WTC11 (cell line): ENCODE results near the gene DALRD3.

ENCODE experiments used
- CREB1 ChIP-seq: sonication (generic); formaldehyde crosslinking; IDR thresholded peaks from 2 replicates; pipeline ENCODE4 v1.8.0; 2023; ENCODE audit warnings: mild to moderate bottlenecking, missing genetic modification reagents
- FOXK1 ChIP-seq: sonication (generic); formaldehyde crosslinking; IDR thresholded peaks from 2 replicates; pipeline ENCODE4 v1.8.0; 2022; ENCODE audit warnings: mild to moderate bottlenecking, moderate library complexity, missing genetic modification reagents
- GTF2I ChIP-seq: fragments of 250-450 bp; sonication (Bioruptor Pico); conservative IDR thresholded peaks from 2 replicates; pipeline ENCODE4 v1.4.0; 2021; ENCODE audit warnings: mild to moderate bottlenecking
- NFYB ChIP-seq: sonication (generic); formaldehyde crosslinking; conservative IDR thresholded peaks from 2 replicates; pipeline ENCODE4 v1.8.0; 2022; ENCODE audit warnings: low read depth, missing genetic modification reagents
- NR1H2 ChIP-seq: sonication (generic); formaldehyde crosslinking; IDR thresholded peaks from 2 replicates; pipeline ENCODE4 v1.9.0; 2021; ENCODE audit warnings: mild to moderate bottlenecking, moderate library complexity, missing genetic modification reagents
- RORB ChIP-seq: fragments of 250-450 bp; sonication (Bioruptor Pico); IDR thresholded peaks from 2 replicates; pipeline ENCODE4 v1.9.0; 2021; ENCODE audit warnings: mild to moderate bottlenecking
- SMAD4 ChIP-seq: sonication (generic); formaldehyde crosslinking; IDR thresholded peaks from 2 replicates; pipeline ENCODE4 v1.8.0; 2022; ENCODE audit warnings: mild to moderate bottlenecking, missing genetic modification reagents
- TEAD4 ChIP-seq: sonication (generic); formaldehyde crosslinking; IDR thresholded peaks from 2 replicates; pipeline ENCODE4 v1.8.0; 2022; ENCODE audit warnings: mild to moderate bottlenecking, missing genetic modification reagents
- TP53 ChIP-seq: sonication (generic); formaldehyde crosslinking; IDR thresholded peaks from 2 replicates; pipeline ENCODE4 v1.8.1; 2023; ENCODE audit warnings: mild to moderate bottlenecking, missing genetic modification reagents
- ZNF232 ChIP-seq: sonication (generic); formaldehyde crosslinking; IDR thresholded peaks from 2 replicates; pipeline ENCODE4 v1.8.0; 2022; ENCODE audit warnings: mild to moderate bottlenecking, missing genetic modification reagents
- TF ChIP-seq, protein P1 (sequence below): fragments of 200-600 bp; IDR thresholded peaks from 2 replicates; pipeline ENCODE4 v1.8.0; 2022; ENCODE audit warnings: antibody characterized with exemption
- TF ChIP-seq, protein P2 (sequence below): sonication (generic); formaldehyde crosslinking; IDR thresholded peaks from 2 replicates; pipeline ENCODE4 v1.8.0; 2022; ENCODE audit warnings: mild to moderate bottlenecking, missing genetic modification reagents
- TF ChIP-seq, protein P3 (sequence below): sonication (generic); formaldehyde crosslinking; IDR thresholded peaks from 2 replicates; pipeline ENCODE4 v1.8.1; 2023; ENCODE audit warnings: mild to moderate bottlenecking, missing genetic modification reagents

DNA sequence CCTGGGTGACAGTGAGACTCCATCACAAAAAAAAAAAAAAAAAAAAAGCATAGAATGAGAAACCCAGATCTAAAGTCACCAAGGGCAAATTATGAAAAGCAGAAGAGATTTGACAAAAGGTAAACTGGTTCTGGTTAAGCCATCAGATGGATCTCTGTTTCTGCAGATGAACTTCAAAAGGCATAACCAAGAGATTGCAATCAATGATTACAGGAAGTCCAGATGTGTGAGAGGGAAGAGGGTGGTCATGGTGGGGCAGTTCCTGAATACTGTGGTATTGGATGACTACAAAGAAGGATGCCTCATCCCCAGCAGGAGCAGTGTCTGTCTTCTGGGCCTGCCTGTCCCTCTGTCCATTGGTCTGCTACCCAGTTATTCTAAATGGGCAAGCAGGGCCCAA is 24.5 kb downstream of the DALRD3 start:
- TF ChIP-seq RORB (CRISPR knock-in tag), result no peak
- no peak for TF ChIP-seq FOXK1 (CRISPR knock-in tag)
- TF ChIP-seq, protein P1, sequence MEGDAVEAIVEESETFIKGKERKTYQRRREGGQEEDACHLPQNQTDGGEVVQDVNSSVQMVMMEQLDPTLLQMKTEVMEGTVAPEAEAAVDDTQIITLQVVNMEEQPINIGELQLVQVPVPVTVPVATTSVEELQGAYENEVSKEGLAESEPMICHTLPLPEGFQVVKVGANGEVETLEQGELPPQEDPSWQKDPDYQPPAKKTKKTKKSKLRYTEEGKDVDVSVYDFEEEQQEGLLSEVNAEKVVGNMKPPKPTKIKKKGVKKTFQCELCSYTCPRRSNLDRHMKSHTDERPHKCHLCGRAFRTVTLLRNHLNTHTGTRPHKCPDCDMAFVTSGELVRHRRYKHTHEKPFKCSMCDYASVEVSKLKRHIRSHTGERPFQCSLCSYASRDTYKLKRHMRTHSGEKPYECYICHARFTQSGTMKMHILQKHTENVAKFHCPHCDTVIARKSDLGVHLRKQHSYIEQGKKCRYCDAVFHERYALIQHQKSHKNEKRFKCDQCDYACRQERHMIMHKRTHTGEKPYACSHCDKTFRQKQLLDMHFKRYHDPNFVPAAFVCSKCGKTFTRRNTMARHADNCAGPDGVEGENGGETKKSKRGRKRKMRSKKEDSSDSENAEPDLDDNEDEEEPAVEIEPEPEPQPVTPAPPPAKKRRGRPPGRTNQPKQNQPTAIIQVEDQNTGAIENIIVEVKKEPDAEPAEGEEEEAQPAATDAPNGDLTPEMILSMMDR, result no peak
- no peak for TF ChIP-seq NR1H2 (CRISPR knock-in tag)
- TF ChIP-seq, protein P2, sequence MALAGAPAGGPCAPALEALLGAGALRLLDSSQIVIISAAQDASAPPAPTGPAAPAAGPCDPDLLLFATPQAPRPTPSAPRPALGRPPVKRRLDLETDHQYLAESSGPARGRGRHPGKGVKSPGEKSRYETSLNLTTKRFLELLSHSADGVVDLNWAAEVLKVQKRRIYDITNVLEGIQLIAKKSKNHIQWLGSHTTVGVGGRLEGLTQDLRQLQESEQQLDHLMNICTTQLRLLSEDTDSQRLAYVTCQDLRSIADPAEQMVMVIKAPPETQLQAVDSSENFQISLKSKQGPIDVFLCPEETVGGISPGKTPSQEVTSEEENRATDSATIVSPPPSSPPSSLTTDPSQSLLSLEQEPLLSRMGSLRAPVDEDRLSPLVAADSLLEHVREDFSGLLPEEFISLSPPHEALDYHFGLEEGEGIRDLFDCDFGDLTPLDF (CRISPR knock-in tag), result no peak
- TF ChIP-seq GTF2I, result no peak
- no peak for TF ChIP-seq ZNF232 (CRISPR knock-in tag)
- no peak for TF ChIP-seq TP53 (CRISPR knock-in tag)
- no peak for TF ChIP-seq NFYB (CRISPR knock-in tag)
- no peak for TF ChIP-seq SMAD4 (CRISPR knock-in tag)
- TF ChIP-seq, protein P3, sequence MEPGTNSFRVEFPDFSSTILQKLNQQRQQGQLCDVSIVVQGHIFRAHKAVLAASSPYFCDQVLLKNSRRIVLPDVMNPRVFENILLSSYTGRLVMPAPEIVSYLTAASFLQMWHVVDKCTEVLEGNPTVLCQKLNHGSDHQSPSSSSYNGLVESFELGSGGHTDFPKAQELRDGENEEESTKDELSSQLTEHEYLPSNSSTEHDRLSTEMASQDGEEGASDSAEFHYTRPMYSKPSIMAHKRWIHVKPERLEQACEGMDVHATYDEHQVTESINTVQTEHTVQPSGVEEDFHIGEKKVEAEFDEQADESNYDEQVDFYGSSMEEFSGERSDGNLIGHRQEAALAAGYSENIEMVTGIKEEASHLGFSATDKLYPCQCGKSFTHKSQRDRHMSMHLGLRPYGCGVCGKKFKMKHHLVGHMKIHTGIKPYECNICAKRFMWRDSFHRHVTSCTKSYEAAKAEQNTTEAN (CRISPR knock-in tag), result no peak
- no peak for TF ChIP-seq TEAD4 (CRISPR knock-in tag)
- no peak for TF ChIP-seq CREB1 (CRISPR knock-in tag)
